ENCODE results near the gene XYLT1.

Gene XYLT1

GRCh38 chr16:17351441-17352035 is 119.2 kb downstream of the XYLT1 start:
- Mint-ChIP-seq H3K4me3 (no peak overlapping the region), H3K27me3 (ENCODE audit: low read depth, poor library complexity) (peaks cover 12% of the 10 kb centered on the region), H3K36me3 (ENCODE audit: low read depth) (no peaks in the 10 kb centered on the region), H3K9me3 (no peaks in the 10 kb centered on the region), H3K27ac (no peak overlapping the region), H3K4me1 (peaks cover 53% of the 10 kb centered on the region)
- no peak for DNase-seq
- no peak for TF ChIP-seq CTCF (IDR thresholded peaks at IDR 0.05)

GRCh38 chr16:17350207-17350606 is 120.6 kb downstream of the XYLT1 start:
- Mint-ChIP-seq H3K4me1 (peaks cover 51% of the 10 kb centered on the region), H3K27me3 (ENCODE audit: low read depth, poor library complexity) (peaks cover 10% of the 10 kb centered on the region), H3K4me3 (no peak overlapping the region), H3K27ac (no peak overlapping the region), H3K36me3 (ENCODE audit: low read depth) (no peaks in the 10 kb centered on the region), H3K9me3 (no peaks in the 10 kb centered on the region)
- DNase-seq = no peak
- TF ChIP-seq CTCF (IDR thresholded peaks at IDR 0.05) = no peak

GRCh38 chr16:17348826-17349225 is 121.9 kb downstream of the XYLT1 start:
- H3K27ac Mint-ChIP-seq = no peak overlapping the region
- no peak for TF ChIP-seq CTCF (IDR thresholded peaks at IDR 0.05)
- H3K9me3 Mint-ChIP-seq = no peaks in the 10 kb centered on the region
- no peak for DNase-seq
- H3K27me3 Mint-ChIP-seq (ENCODE audit: low read depth, poor library complexity) = peaks cover 10% of the 10 kb centered on the region
- H3K4me1 Mint-ChIP-seq = peaks cover 38% of the 10 kb centered on the region
- H3K4me3 Mint-ChIP-seq = no peak overlapping the region
- no peaks in the 10 kb centered on the region for H3K36me3 Mint-ChIP-seq (ENCODE audit: low read depth)

- DNase-seq = no peak
- Mint-ChIP-seq H3K9me3 (no peaks in the 10 kb centered on the region), H3K27ac (no peak overlapping the region), H3K27me3 (ENCODE audit: low read depth, poor library complexity) (peaks cover 10% of the 10 kb centered on the region), H3K4me1 (peaks cover 31% of the 10 kb centered on the region), H3K36me3 (ENCODE audit: low read depth) (no peaks in the 10 kb centered on the region), H3K4me3 (no peak overlapping the region)
- no peak for TF ChIP-seq CTCF (IDR thresholded peaks at IDR 0.05)
Measured at GRCh38 chr16:17348042-17348783, 122.5 kb downstream of the XYLT1 start.

- H3K27ac Mint-ChIP-seq = peak overlapping the region; percentile 63
Measured at GRCh38 chr16:17347624-17348023, 123.1 kb downstream of the XYLT1 start.

More at GRCh38 chr16:17347624-17348023, 123.1 kb downstream of the XYLT1 start:
- no peaks in the 10 kb centered on the region for H3K9me3 Mint-ChIP-seq
- H3K36me3 Mint-ChIP-seq (ENCODE audit: low read depth) = no peaks in the 10 kb centered on the region
- H3K4me3 Mint-ChIP-seq = no peak overlapping the region
- no peak for DNase-seq
- no peak for TF ChIP-seq CTCF (IDR thresholded peaks at IDR 0.05)
- peaks cover 10% of the 10 kb centered on the region for H3K27me3 Mint-ChIP-seq (ENCODE audit: low read depth, poor library complexity)
- H3K4me1 Mint-ChIP-seq = peaks cover 27% of the 10 kb centered on the region
